Hepatocyte (in vitro differentiated cells): ENCODE results near the gene NSL1.

Source experiments
- EZH2 ChIP-seq: fragments of 200-600 bp; sonication (generic); IDR thresholded peaks from 2 replicates; pipeline ENCODE4 v1.6.1; 2016; ENCODE audit warnings: antibody characterized with exemption, mild to moderate bottlenecking, borderline replicate concordance
- EZH2phosphoT487 ChIP-seq: fragments of 200-600 bp; sonication (generic); IDR thresholded peaks from one replicate; pipeline ENCODE4 v1.6.1; 2018; ENCODE audit warnings: antibody characterized with exemption, mild to moderate bottlenecking, low read depth, moderate library complexity; ENCODE audit not compliant: unreplicated experiment, severe bottlenecking

DNA sequence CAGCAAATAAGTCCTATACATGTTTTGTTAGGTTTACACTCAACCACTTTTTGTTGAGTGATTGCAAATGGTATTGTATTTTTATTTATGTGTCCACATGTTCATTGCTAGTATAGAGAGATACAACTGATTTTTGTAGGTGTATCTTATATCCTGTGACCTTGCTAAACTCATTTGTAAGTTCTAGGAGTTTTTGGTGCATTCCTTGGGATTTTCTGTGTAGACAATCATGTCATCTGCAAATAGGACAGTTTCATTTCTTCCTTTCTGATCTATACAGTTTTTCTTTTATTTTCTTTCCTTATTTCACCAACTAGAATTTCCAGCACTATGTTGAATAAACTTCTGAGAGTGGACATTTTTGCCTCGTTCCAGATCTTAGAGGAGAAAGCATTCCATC, 75.4 kb downstream of the NSL1 start:
- TF ChIP-seq EZH2: no peak
- no peak for TF ChIP-seq EZH2phosphoT487
